CD14-positive monocyte (primary cell): ENCODE results near the gene MAML3. TPM values are rescaled to one million over a fixed set of nuclear protein-coding genes. Genes with fewer than 3 reads are reported as not detected.

Experiments
- DNase-seq, 3 donors: peaks; one replicate each; pipeline ENCODE4 v3.0.0-alpha.2; 2011 to 2022
- H2AFZ ChIP-seq: 2 replicates; pipeline ENCODE4 v1.6.0; 2012; ENCODE audit warnings: mild to moderate bottlenecking, low read depth, low read length, inconsistent platforms; ENCODE audit not compliant: insufficient read depth, poor library complexity, severe bottlenecking
- H3K27ac ChIP-seq, 2 donors: 1 replicate in 1 of 2; 2 replicates in 1 of 2; pipeline ENCODE4 v1.5.1; 2012 to 2013; ENCODE audit warnings: low read length in 2 of 2, control low read depth in 1 of 2, inconsistent platforms in 1 of 2, low read depth in 1 of 2, mild to moderate bottlenecking in 1 of 2
- H3K27me3 ChIP-seq, 2 donors: one replicate each; pipeline versions ENCODE4 v1.6.0 to v1.6.1; 2011 to 2013; ENCODE audit warnings: low read length in 2 of 2; ENCODE audit not compliant: control insufficient read depth in 2 of 2, insufficient read depth in 2 of 2
- H3K36me3 ChIP-seq, 2 donors: replicated peaks in 1 of 2; 1 replicate in 1 of 2; 2 replicates in 1 of 2; pipeline versions ENCODE4 v1.5.1 to v1.6.1; 2012 to 2013; ENCODE audit warnings: low read length in 2 of 2, control low read depth in 1 of 2, inconsistent platforms in 1 of 2, mild to moderate bottlenecking in 1 of 2; ENCODE audit not compliant: insufficient read depth in 2 of 2, control insufficient read depth in 1 of 2
- H3K4me1 ChIP-seq, 2 donors: 1 replicate in 1 of 2; 2 replicates in 1 of 2; pipeline versions ENCODE4 v1.5.1 to v1.6.1; 2012 to 2013; ENCODE audit warnings: low read length in 2 of 2, control low read depth in 1 of 2, inconsistent platforms in 1 of 2, mild to moderate bottlenecking in 1 of 2, moderate library complexity in 1 of 2; ENCODE audit not compliant: insufficient read depth in 2 of 2, control insufficient read depth in 1 of 2
- H3K4me2 ChIP-seq: replicated peaks from 2 replicates; pipeline ENCODE3; 2012; ENCODE audit warnings: low read length, moderate library complexity, mild to moderate bottlenecking; ENCODE audit not compliant: poor library complexity, severe bottlenecking; ENCODE audit errors: extremely low read depth
- H3K4me3 ChIP-seq, 3 experiments: fragments of 200-600 bp in 1 of 3; sonication (generic) in 1 of 3; replicated peaks in 1 of 3; 1 replicate in 2 of 3; 2 replicates in 1 of 3; pipeline ENCODE4 v1.5.1; 2011 to 2013; ENCODE audit warnings: low read length in 3 of 3, mild to moderate bottlenecking in 3 of 3, control low read depth in 2 of 3, low read depth in 2 of 3, inconsistent platforms in 1 of 3, moderate library complexity in 1 of 3
- H3K79me2 ChIP-seq: 2 replicates; pipeline ENCODE4 v1.6.0; 2012; ENCODE audit warnings: mild to moderate bottlenecking, control low read depth, inconsistent platforms, low read length, moderate library complexity; ENCODE audit not compliant: insufficient read depth
- H3K9ac ChIP-seq: 2 replicates; pipeline ENCODE4 v1.6.0; 2017; ENCODE audit warnings: low read length, mild to moderate bottlenecking; ENCODE audit not compliant: insufficient read depth, poor library complexity, severe bottlenecking
- H3K9me3 ChIP-seq, 2 donors: replicated peaks in 1 of 2; 1 replicate in 1 of 2; 2 replicates in 1 of 2; pipeline versions ENCODE4 v1.5.1 to v1.6.1; 2012 to 2013; ENCODE audit warnings: low read length in 2 of 2, control low read depth in 1 of 2; ENCODE audit not compliant: control insufficient read depth in 1 of 2, insufficient read depth in 1 of 2
- H4K20me1 ChIP-seq: 2 replicates; pipeline ENCODE4 v1.6.0; 2012; ENCODE audit warnings: mild to moderate bottlenecking, low read length, control low read depth, moderate library complexity; ENCODE audit not compliant: insufficient read depth
- H3K27ac Mint-ChIP-seq, 7 donors: one replicate each; pipeline ENCODE4 v1.8.0; 2020; ENCODE audit warnings: mild to moderate bottlenecking in 7 of 7, mixed read lengths in 7 of 7, moderate library complexity in 6 of 7, inconsistent platforms in 2 of 7
- H3K27me3 Mint-ChIP-seq, 3 donors: one replicate each; pipeline ENCODE4 v1.8.0; 2021 to 2022; ENCODE audit warnings: low read depth in 3 of 3, mild to moderate bottlenecking in 3 of 3, mixed read lengths in 3 of 3, moderate library complexity in 3 of 3, inconsistent platforms in 1 of 3
- H3K36me3 Mint-ChIP-seq, 2 donors: one replicate each; pipeline ENCODE4 v1.8.0; 2020; ENCODE audit warnings: mixed read lengths in 2 of 2, inconsistent platforms in 1 of 2, mild to moderate bottlenecking in 1 of 2
- H3K4me1 Mint-ChIP-seq: one replicate; pipeline ENCODE4 v1.8.0; 2020; ENCODE audit warnings: mild to moderate bottlenecking, mixed read lengths
- H3K4me3 Mint-ChIP-seq, 2 donors: one replicate each; pipeline ENCODE4 v1.8.0; 2020; ENCODE audit warnings: mild to moderate bottlenecking in 2 of 2, mixed read lengths in 2 of 2, moderate library complexity in 1 of 2
- H3K9me3 Mint-ChIP-seq, 7 donors: one replicate each; pipeline ENCODE4 v1.8.0; 2020 to 2022; ENCODE audit warnings: mixed read lengths in 7 of 7, mild to moderate bottlenecking in 6 of 7, moderate library complexity in 6 of 7, inconsistent platforms in 2 of 7
- intact Hi-C, 2 donors: fragments of 100-400 bp; cut with micrococcal nuclease; formaldehyde crosslinking; loops; one replicate each; pipeline versions ENCODE4 v1.15.0 to v1.15.1; 2023
- polyA plus RNA-seq, 3 donors: library from polyadenylated mRNA; depleted of rRNA in 1 of 3; unstranded in 2 of 3; stranded (reverse) in 1 of 3; fragments of 300-500 nt in 2 of 3; fragments of >200 nt in 1 of 3; fragmentation: Illumina TruSeq in 2 of 3; gene quantifications; 1 replicate in 2 of 3; 2 replicates in 1 of 3; pipeline ENCODE4 v1.2.3, GENCODE V29; 2012 to 2021
- TF ChIP-seq, protein P1 (sequence below): fragments of 200-600 bp; IDR thresholded peaks from one replicate; pipeline ENCODE4 v1.8.0; 2022; ENCODE audit warnings: antibody characterized with exemption, mild to moderate bottlenecking

MAML3 gene
- polyA plus RNA-seq, 3 donors, result 1.5 to 6.5 (median 2.3) TPM

DNA sequence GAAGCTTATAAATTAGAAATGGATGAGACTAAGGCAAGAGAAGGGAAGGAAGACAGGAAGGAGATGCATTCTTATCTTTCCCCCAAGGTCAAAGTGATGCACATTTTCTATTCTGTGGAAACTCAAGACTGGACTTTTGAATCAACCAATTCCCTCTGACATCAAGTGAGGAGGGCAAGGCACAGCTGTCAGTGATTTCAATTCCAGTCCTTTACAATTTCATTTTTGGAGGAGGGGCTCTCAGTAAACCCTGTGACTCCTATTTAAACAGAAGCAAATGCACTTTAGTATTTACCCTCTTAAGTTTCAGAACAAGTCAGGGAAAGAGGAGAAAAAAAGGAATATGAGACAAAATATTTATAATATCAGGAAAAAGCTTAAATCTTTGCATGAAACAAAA lies 354.4 kb downstream of the MAML3 start:
- peaks cover 0 to 2% of the 10 kb centered on the region in 2 donors for H3K36me3 Mint-ChIP-seq
- no peak overlapping the region for H3K27ac Mint-ChIP-seq
- Histone ChIP-seq H4K20me1 (peaks cover 24% of the 10 kb centered on the region), H3K36me3 (no peaks in the 10 kb centered on the region), H3K9me3 (no peaks in the 10 kb centered on the region), H3K4me1 (no peaks in the 10 kb centered on the region), H3K4me2 (no peak overlapping the region), H3K27ac (no peak overlapping the region), H3K4me3 (no peak overlapping the region), H3K9ac (no peak overlapping the region), H2AFZ (no peak overlapping the region), H3K79me2 (no peaks in the 10 kb centered on the region), H3K27me3 (no peaks in the 10 kb centered on the region)
- no peak overlapping the region for H3K4me3 Mint-ChIP-seq
- intact Hi-C loops, result no loop called here
- TF ChIP-seq, protein P1, sequence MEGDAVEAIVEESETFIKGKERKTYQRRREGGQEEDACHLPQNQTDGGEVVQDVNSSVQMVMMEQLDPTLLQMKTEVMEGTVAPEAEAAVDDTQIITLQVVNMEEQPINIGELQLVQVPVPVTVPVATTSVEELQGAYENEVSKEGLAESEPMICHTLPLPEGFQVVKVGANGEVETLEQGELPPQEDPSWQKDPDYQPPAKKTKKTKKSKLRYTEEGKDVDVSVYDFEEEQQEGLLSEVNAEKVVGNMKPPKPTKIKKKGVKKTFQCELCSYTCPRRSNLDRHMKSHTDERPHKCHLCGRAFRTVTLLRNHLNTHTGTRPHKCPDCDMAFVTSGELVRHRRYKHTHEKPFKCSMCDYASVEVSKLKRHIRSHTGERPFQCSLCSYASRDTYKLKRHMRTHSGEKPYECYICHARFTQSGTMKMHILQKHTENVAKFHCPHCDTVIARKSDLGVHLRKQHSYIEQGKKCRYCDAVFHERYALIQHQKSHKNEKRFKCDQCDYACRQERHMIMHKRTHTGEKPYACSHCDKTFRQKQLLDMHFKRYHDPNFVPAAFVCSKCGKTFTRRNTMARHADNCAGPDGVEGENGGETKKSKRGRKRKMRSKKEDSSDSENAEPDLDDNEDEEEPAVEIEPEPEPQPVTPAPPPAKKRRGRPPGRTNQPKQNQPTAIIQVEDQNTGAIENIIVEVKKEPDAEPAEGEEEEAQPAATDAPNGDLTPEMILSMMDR, result no peak
- DNase-seq, result no peak
- peaks cover 13% of the 10 kb centered on the region for H3K4me1 Mint-ChIP-seq
- peaks cover 0 to 1% (median 0%) of the 10 kb centered on the region in 7 donors for H3K9me3 Mint-ChIP-seq
- peaks cover 0 to 2% (median 0%) of the 10 kb centered on the region in 3 donors for H3K27me3 Mint-ChIP-seq

DNA sequence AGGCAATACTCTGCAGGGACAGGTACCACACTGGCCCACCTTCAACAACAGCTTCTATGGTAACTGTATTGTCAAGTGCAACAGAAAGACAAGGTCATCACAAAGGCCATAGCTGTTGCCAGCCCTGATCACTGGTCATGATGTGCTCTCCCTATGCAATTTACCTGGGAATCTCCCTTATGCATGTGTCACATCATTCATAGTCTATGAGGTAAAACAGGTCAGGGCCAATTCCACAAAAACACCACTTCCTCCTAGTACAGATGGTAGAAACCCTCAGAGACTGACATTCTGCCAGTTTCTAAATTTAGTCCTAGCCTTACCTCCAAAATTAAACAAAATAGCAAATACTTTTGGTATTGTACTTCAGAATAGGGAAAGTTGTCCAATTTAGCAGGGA lies 355.5 kb downstream of the MAML3 start:
- Histone ChIP-seq H3K27ac (no peak overlapping the region), H3K27me3 (no peaks in the 10 kb centered on the region), H3K9ac (no peak overlapping the region), H3K36me3 (no peaks in the 10 kb centered on the region), H4K20me1 (peaks cover 23% of the 10 kb centered on the region), H3K4me1 (no peaks in the 10 kb centered on the region), H3K9me3 (no peaks in the 10 kb centered on the region), H3K79me2 (no peaks in the 10 kb centered on the region), H3K4me3 (no peak overlapping the region), H3K4me2 (no peak overlapping the region), H2AFZ (no peak overlapping the region)
- TF ChIP-seq, protein P1, result no peak
- Mint-ChIP-seq H3K4me3 (no peak overlapping the region), H3K9me3 (peaks cover 0 to 1% (median 0%) of the 10 kb centered on the region in 7 donors), H3K27me3 (peaks cover 0 to 2% (median 0%) of the 10 kb centered on the region in 3 donors), H3K36me3 (peaks cover 2% of the 10 kb centered on the region in 2 donors), H3K27ac (no peak overlapping the region), H3K4me1 (peaks cover 7% of the 10 kb centered on the region)
- peak in 1 of 3 donors; percentile 68 for DNase-seq
- intact Hi-C loops, result no loop called here
